Stimulated activated effector memory CD8-positive, alpha-beta T cell treated with anti-CD3 and anti-CD28 coated beads, Interleukin-12 subunit alpha, Interleukin-12 subunit beta, amount 100 ng/mL, for 72 hours (primary cell): ENCODE results near the gene IGSF6.
"Not testable (repeated sequence)": the region's sequence is repeated elsewhere in the genome, so short reads cannot be mapped to it uniquely, and the experiment has no call there.

ENCODE experiments used
- ATAC-seq: fragments of 150-1000 bp; cut with Tn5 transposase; 2 replicates; pipeline ENCODE4 v1.10.0; 2021
- DNase-seq, 2 donors: peaks; one replicate each; pipeline ENCODE4 v3.0.0; 2021 to 2022; ENCODE audit warnings: low spot score in 2 of 2
- H3K27ac Mint-ChIP-seq: one replicate; pipeline ENCODE4 v1.8.0; 2022; ENCODE audit warnings: mild to moderate bottlenecking, mixed read lengths
- H3K36me3 Mint-ChIP-seq: one replicate; pipeline ENCODE4 v1.8.0; 2022; ENCODE audit warnings: mild to moderate bottlenecking, mixed read lengths
- H3K4me1 Mint-ChIP-seq: one replicate; pipeline ENCODE4 v1.8.0; 2022; ENCODE audit warnings: mixed read lengths
- H3K4me3 Mint-ChIP-seq: one replicate; pipeline ENCODE4 v1.8.0; 2022; ENCODE audit warnings: mild to moderate bottlenecking, mixed read lengths
- H3K9me3 Mint-ChIP-seq: one replicate; pipeline ENCODE4 v1.8.0; 2022; ENCODE audit warnings: mixed read lengths

The IGSF6 gene, protein sequence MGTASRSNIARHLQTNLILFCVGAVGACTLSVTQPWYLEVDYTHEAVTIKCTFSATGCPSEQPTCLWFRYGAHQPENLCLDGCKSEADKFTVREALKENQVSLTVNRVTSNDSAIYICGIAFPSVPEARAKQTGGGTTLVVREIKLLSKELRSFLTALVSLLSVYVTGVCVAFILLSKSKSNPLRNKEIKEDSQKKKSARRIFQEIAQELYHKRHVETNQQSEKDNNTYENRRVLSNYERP

DNA sequence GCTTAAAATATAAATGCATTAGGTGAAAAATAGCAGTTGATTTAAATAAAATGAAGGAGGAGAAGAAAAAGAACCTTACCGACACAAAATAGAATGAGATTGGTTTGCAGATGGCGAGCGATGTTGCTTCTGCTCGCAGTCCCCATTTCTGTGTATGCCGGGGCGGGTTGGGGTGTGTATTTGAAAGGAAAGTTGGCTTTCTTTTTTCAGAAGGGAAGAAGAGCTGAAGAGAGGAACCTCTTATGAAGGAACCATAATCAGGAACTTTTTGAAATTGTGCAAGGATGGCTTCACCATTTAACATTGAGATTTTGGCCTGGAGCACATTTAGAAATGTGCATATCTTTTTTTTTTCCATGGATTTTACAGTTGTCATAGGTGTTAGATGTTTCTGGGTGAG is at the start of gene IGSF6:
TSS of gene IGSF6 (minus strand) at position 156 of the 400 bp plus-strand sequence. CDS start at position 146, 10 bp downstream.
- no peak for DNase-seq
- Mint-ChIP-seq H3K27ac (no peak within 1 kb of the TSS), H3K4me1 (peaks cover 28% of the 10 kb centered on the region), H3K4me3 (no peak within 1 kb of the TSS), H3K36me3 (peaks cover 32% of the 10 kb centered on the region), H3K9me3 (no peaks in the 10 kb centered on the region)
- no peak for ATAC-seq

DNA sequence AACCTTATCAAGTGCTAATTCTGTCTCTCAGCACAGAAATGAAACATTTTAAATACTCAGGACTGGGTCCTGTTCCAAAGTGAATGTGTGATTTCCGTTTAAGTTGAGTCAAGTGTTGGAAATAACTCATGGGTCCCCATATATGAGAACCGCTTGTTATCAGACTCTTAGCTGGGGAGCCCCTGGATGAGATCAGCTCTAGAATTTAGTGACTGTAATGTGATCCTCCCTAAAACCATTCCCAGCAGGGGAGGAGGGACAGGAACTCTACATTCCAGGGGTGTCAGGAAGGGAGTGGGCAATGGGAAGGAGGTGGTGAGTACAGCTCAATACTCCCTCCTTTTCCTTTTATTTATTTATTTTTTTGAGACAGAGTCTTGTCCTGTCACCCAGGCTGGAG is 48.9 kb upstream of the IGSF6 start:
- no peak overlapping the region for H3K27ac Mint-ChIP-seq
- ATAC-seq (peak; percentile 68), DNase-seq (no peak)
- H3K4me3 Mint-ChIP-seq = no peak overlapping the region
- no peaks in the 10 kb centered on the region for H3K36me3 Mint-ChIP-seq
- peaks cover 5% of the 10 kb centered on the region for H3K4me1 Mint-ChIP-seq
- no peaks in the 10 kb centered on the region for H3K9me3 Mint-ChIP-seq

DNA sequence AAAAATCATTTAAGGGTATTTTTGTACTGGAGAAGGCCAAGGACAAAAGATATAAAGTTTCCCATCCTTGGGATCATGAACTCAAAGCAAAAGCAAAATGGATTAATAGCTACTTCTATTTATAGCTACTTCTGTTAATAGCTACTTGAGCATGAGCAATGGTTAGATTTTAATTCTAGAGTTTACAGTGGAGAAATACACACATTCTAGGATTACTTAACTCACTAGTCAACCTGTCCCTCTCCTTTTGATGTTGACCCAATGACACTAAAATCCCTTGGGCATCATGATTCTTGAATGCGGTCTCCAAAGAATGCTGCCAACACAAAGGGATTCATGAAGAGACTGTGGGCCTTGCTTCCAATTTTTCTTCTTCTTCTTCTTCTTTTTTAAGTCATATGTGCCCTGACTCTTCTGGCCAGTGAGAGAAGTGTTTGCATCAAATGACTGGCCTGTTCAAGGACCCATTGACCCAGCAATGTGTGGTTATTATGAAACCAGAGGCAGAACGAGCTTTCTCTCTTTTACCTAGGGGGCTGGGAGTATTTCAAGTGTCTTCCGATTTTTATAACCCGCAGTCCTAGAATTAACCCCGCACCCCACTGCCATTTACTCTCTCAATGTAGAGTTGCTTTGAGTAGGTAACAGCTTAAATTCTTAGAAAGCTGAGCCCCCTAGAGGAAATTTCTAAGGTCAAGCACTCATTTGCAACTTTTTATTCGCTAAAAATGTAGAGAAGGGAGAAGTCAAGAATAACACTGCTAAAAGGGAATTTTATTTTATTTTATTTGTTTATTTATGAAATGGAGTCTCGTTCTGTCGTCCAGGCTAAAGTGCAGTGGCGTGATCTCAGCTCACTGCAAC is 46.0 kb upstream of the IGSF6 start:
- Mint-ChIP-seq H3K9me3 (no peaks in the 10 kb centered on the region), H3K36me3 (no peaks in the 10 kb centered on the region), H3K4me3 (no peak overlapping the region), H3K27ac (no peak overlapping the region), H3K4me1 (peaks cover 5% of the 10 kb centered on the region)
- no peak for DNase-seq
- no peak for ATAC-seq

DNA sequence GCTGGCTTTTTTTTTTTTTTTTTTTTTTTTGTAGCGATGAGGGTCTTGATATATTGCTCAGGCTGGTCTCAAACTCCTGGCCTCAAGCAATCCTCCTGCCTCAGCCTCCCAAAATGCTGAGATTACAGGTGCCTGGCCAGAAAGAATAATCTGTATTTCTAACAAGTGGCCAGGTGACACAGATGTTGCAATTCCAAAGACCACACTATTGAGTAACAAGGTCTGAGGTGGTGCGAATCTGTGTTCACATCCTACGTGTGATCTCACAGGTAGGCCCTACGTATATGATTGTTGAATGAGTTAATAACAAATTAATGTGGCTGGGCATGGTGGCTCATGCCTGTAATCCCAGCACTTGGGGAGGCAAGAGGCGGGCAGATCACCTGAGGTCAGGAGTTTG is 44.6 kb upstream of the IGSF6 start:
- Mint-ChIP-seq H3K27ac (no peak overlapping the region), H3K36me3 (no peaks in the 10 kb centered on the region), H3K4me3 (no peak overlapping the region), H3K9me3 (no peaks in the 10 kb centered on the region), H3K4me1 (peaks cover 5% of the 10 kb centered on the region)
- no peak for ATAC-seq
- DNase-seq = no peak

DNA sequence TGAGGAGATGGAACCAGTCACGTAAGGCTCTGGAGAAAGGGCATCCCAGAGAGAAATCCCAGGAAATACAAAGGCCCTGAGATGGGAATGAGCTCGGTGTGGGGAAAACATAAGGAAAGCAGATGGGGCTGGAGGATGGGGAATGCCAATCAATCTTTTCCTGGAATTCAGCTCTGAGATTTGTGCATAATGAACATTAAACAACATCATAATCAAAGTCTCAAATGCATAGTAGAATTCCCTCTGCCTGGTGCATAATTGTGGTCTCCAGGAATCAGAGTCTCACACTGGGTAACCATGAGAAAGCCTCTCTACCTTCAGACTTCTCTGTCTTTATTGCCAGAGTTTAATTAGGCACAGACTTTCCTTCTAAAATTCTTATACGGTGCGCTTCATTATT is 42.2 kb upstream of the IGSF6 start:
- no peaks in the 10 kb centered on the region for H3K36me3 Mint-ChIP-seq
- ATAC-seq (no peak), DNase-seq (no peak)
- H3K4me1 Mint-ChIP-seq = no peaks in the 10 kb centered on the region
- H3K9me3 Mint-ChIP-seq = no peaks in the 10 kb centered on the region
- no peak overlapping the region for H3K27ac Mint-ChIP-seq
- no peak overlapping the region for H3K4me3 Mint-ChIP-seq

DNA sequence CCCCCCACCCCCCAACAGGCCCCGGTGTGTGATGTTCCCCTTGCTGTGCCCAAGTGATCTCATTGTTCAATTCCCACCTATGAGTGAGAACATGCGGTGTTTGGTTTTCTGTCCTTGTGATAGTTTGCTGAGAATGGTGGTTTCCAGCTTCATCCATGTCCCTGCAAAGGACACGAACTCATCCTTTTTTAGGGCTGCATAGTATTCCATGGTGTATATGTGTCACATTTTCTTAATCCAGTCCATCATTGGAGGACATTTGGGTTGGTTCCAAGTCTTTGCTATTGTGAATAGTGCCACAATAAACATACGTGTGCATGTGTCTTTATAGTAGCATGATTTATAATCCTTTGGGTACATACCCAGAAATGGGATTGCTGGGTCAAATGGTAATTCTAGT is 38.6 kb upstream of the IGSF6 start:
- H3K4me1 Mint-ChIP-seq, DNase-seq, H3K9me3 Mint-ChIP-seq, H3K4me3 Mint-ChIP-seq, ATAC-seq, H3K27ac Mint-ChIP-seq, H3K36me3 Mint-ChIP-seq: not testable (repeated sequence)

DNA sequence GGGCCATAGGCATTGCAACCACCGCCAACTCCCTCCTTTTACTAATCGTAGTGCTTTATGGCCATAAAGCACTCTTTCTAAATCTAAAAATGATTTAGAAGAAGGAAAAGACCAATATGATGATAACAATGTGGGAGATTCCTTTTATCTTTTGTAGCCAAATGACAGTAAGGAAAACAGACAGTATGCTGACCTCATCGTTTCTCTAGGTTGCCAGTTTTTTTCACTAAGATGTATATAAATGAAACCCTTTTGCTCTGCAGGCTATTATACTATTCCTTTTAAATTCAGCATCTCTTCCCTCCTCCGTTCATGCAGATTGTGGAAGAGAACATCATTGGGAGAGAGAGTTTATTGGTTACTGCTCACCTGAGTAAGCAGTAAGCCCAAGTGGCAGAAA is 36.7 kb upstream of the IGSF6 start:
- ATAC-seq (no peak), DNase-seq (no peak)
- no peak overlapping the region for H3K4me3 Mint-ChIP-seq
- peaks cover 4% of the 10 kb centered on the region for H3K4me1 Mint-ChIP-seq
- H3K27ac Mint-ChIP-seq = no peak overlapping the region
- H3K9me3 Mint-ChIP-seq = no peaks in the 10 kb centered on the region
- no peaks in the 10 kb centered on the region for H3K36me3 Mint-ChIP-seq

DNA sequence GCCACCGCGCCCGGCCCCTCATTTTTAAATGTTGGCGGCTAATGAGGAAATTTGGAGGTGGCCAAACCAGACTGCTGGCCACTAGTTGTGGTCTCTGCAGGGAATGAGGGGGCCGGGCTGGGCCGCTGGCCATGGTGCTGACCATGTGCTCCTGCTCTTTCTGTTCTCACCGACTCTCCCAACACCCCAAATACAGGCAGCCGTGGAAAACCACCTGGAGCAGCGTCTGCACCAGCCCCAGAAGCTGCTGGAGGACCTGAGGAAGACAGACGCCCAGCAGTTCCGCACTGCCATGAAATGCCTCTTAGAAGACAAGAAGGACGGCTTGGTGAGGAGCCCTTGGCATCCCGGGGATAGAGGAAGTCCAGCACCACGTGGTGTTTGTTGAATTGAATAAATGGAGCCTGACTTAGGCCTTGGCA is 32.6 kb upstream of the IGSF6 start:
- H3K9me3 Mint-ChIP-seq = no peaks in the 10 kb centered on the region
- peaks cover 5% of the 10 kb centered on the region for H3K4me1 Mint-ChIP-seq
- ATAC-seq (no peak), DNase-seq (no peak)
- no peak overlapping the region for H3K27ac Mint-ChIP-seq
- no peak overlapping the region for H3K4me3 Mint-ChIP-seq
- no peaks in the 10 kb centered on the region for H3K36me3 Mint-ChIP-seq

DNA sequence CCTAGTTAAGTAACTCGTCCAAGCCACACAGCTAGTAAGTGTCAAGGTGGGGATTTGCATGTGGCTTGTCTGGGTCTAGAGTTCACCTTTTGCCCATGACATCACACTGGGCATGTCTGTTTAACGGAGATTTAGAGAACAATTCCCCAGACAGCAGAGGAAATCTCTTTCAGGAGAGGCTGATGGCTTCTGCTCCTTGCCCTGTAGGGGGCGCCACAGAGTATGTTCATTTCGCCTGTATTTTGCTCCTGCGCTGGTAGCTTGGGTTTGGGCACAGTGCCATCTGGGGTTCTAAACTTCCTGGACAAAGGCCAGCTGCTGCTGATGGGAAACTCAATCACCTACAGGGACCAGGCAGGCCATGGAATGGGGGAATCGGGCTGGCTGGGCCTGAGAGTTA is 31.8 kb upstream of the IGSF6 start:
- Mint-ChIP-seq H3K4me3 (no peak overlapping the region), H3K9me3 (no peaks in the 10 kb centered on the region), H3K4me1 (peaks cover 5% of the 10 kb centered on the region), H3K36me3 (no peaks in the 10 kb centered on the region), H3K27ac (no peak overlapping the region)
- DNase-seq (peak; percentile 21 to 69), ATAC-seq (no peak)

DNA sequence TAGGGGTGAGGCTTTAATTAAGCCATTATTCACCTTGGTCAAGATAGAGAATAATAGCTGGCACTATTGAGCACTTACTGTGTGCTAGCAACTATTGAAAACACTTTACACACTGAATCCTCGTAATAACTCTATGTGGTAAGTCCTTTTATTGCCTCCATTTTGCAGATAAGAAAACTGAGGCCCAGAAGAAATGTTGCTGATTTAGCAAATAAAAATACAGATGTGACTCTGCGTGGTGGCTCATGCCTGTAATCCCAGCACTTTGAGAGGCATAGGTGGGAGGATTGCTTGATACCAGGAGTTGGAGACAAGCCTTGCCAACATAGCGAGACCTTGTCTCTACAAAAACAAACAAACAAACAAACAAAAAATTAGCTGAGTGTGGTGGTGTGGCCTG is 30.8 kb upstream of the IGSF6 start:
- Mint-ChIP-seq H3K9me3 (no peaks in the 10 kb centered on the region), H3K4me3 (no peak overlapping the region), H3K36me3 (no peaks in the 10 kb centered on the region), H3K27ac (no peak overlapping the region), H3K4me1 (peaks cover 5% of the 10 kb centered on the region)
- no peak for DNase-seq
- no peak for ATAC-seq

DNA sequence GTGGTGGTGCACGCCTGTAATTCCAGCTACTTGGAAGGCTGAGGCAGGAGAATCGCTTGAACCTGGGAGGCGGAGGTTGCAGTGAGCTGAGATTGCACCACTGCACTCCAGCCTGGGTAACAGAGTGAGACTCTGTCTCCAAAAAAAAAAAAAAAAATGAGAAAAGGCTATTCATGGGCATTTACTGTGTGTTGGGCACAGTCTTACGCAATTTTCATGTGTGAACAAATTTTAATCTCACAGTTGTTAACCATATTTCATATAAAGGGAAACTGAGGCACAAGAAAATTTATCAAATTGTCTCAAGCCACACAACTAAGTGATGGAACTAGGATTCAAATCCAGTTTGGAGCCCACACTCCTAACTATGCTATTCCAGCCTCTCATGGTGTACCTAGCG is 28.3 kb upstream of the IGSF6 start:
- H3K36me3 Mint-ChIP-seq, DNase-seq, H3K27ac Mint-ChIP-seq, ATAC-seq, H3K9me3 Mint-ChIP-seq, H3K4me1 Mint-ChIP-seq, H3K4me3 Mint-ChIP-seq: not testable (repeated sequence)

DNA sequence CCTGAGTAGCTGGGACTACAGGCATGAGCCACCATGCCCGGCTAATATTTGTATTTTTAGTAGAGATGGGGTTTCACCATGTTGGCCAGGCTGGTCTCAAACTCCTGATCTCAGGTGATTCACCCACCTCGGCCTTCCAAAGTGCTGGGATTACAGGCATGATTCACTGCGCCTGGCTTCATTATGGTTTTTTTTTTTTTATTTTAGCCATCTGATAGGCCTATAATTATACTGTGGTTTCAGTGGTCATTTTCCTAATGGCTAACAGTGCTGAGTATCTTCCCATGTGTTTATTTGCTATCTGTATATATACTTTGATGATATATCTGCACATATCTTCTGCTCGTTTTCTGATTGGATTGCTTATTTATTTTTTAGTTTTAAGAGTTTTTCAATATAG is 22.0 kb upstream of the IGSF6 start:
- ATAC-seq, H3K36me3 Mint-ChIP-seq, H3K27ac Mint-ChIP-seq, H3K4me3 Mint-ChIP-seq, DNase-seq, H3K4me1 Mint-ChIP-seq, H3K9me3 Mint-ChIP-seq: not testable (repeated sequence)

DNA sequence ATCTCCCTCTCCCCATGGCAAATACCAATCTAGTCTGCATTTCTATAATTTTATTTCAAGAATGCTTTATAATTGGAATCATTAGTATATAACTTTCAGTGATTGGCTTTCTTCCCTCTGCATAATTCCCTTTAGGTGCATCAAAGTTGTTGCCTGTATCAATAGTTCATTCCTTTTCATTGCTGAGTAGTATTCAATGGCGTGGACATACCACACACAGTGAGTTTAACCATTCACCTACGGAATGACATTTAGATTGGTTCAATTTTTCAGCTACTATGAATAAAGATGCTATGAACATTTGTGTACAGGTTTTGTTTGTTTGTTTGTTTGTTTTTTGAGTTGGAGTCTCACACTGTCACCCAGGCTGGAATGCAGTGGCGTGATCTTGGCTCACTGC is 21.1 kb upstream of the IGSF6 start:
- H3K4me3 Mint-ChIP-seq = no peak overlapping the region
- no peak for DNase-seq
- ATAC-seq = no peak
- H3K36me3 Mint-ChIP-seq = no peaks in the 10 kb centered on the region
- H3K9me3 Mint-ChIP-seq = peaks cover 4% of the 10 kb centered on the region
- no peak overlapping the region for H3K27ac Mint-ChIP-seq
- no peaks in the 10 kb centered on the region for H3K4me1 Mint-ChIP-seq

DNA sequence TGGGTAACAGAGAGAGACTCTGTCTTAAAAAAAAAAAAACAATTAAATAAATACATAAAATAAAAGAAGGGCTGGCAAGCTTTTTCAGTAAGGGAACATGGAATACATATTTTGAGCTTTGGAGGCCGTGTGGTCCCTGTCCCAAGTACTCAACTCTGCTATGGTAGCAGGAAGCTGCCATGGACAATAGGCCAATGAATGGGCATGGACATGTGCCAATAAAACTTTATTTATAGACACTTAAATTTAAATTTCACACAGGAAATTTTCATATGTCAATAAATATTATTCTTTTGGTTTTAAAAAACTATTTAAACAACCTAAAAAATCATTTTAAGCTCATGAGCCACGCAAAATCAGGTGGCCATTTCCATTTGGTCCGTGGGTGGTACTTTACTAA is 15.2 kb upstream of the IGSF6 start:
- Mint-ChIP-seq H3K36me3 (no peaks in the 10 kb centered on the region), H3K4me3 (no peak overlapping the region), H3K27ac (no peak overlapping the region), H3K4me1 (peaks cover 6% of the 10 kb centered on the region), H3K9me3 (no peaks in the 10 kb centered on the region)
- ATAC-seq = no peak
- DNase-seq = no peak

DNA sequence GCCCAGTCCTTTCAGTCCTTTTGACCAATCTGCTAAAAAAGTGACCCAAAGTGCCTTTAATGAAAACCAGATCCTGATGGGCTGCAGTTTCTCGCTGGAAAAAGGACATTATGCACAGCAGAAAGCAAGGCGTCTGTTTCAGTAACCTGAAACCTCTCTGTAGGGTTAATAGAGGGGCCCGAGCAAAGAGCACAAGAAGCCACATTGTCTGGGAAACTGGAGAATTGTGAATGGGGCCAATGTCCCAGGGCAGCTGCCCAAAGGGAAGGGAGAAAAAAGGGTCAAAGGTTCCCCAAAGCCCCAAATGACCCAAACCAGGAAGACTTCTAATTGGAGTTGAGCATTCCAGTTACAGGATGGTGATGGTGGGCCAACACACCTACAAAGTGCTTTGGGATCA is 14.4 kb upstream of the IGSF6 start:
- Mint-ChIP-seq H3K36me3 (no peaks in the 10 kb centered on the region), H3K4me1 (peaks cover 6% of the 10 kb centered on the region), H3K4me3 (no peak overlapping the region), H3K9me3 (no peaks in the 10 kb centered on the region), H3K27ac (no peak overlapping the region)
- ATAC-seq (no peak), DNase-seq (no peak)

DNA sequence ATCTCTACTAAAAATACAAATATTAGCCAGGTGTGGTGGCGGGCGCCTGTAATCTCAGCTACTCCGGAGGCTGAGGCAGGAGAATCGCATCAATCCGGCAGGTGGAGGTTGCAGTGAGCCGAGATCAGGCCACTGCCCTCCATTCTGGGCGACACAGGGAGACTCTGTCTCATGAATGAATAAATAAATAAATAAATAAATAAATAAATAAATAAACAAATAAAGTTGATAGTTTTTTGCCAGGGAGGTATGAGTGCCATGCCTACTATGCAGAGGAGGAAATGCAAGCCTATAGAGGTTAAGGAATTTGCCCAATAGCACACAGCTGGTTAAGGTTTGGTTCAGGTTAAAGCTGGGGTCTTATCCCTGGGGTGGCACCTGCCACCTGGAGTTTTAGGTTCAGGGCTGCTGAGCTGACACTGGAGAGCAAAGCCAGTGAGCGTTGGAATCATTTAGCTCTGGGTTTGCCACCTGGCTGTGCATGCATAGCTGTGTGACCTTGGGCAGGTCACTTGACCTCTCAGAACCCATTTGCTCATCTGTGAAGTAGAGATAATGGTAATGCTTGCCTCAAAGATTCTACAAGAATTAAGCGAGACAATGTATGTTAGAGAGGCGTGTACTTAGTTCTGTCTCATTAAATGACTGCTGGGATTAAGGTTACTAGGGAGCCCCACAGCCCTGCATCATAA is 12.5 kb upstream of the IGSF6 start:
- no peaks in the 10 kb centered on the region for H3K36me3 Mint-ChIP-seq
- peaks cover 11% of the 10 kb centered on the region for H3K4me1 Mint-ChIP-seq
- no peak for DNase-seq
- no peak overlapping the region for H3K4me3 Mint-ChIP-seq
- no peaks in the 10 kb centered on the region for H3K9me3 Mint-ChIP-seq
- H3K27ac Mint-ChIP-seq = no peak overlapping the region
- no peak for ATAC-seq
